HG02885 (cell line): ENCODE data around the gene NFRKB.

Experiments used
- ATAC-seq: cut with Tn5 transposase; IDR thresholded peaks from one replicate; pipeline ENCODE4 v1.9.1; 2021; ENCODE audit warnings: mild to moderate bottlenecking; ENCODE audit not compliant: unreplicated experiment, poor library complexity

The NFRKB gene

GRCh38 chr11:129846508-129847335 is 48.7 kb downstream of the NFRKB start:
- ATAC-seq, result no peak
